ENCODE measurements around the gene SUGCT.

The SUGCT gene

DNA sequence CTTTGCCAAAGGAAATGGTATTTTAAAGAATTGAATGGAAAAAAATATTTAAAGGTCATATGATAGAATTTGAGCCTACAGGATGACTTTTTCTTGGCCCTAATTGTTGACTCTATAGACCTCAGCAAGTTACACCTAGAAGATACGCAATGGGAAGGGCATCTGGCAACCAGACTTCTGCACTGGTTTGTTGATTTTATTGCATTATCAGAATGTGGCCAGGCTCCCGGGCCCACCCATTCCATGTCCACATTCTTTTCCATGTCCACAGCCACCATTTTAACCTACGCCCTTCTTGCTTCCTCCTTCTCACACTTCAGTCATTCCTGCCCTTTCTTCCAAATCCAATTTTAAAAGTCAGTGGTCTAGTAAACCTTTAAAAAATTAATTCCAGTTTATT lies 738.4 kb downstream of the SUGCT start:
- no peak overlapping the region for H3K27ac ChIP-seq
- DNase-seq (ENCODE audit: low spot score) = no peak
- TF ChIP-seq, protein P1, sequence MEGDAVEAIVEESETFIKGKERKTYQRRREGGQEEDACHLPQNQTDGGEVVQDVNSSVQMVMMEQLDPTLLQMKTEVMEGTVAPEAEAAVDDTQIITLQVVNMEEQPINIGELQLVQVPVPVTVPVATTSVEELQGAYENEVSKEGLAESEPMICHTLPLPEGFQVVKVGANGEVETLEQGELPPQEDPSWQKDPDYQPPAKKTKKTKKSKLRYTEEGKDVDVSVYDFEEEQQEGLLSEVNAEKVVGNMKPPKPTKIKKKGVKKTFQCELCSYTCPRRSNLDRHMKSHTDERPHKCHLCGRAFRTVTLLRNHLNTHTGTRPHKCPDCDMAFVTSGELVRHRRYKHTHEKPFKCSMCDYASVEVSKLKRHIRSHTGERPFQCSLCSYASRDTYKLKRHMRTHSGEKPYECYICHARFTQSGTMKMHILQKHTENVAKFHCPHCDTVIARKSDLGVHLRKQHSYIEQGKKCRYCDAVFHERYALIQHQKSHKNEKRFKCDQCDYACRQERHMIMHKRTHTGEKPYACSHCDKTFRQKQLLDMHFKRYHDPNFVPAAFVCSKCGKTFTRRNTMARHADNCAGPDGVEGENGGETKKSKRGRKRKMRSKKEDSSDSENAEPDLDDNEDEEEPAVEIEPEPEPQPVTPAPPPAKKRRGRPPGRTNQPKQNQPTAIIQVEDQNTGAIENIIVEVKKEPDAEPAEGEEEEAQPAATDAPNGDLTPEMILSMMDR (IDR thresholded peaks at IDR 0.05) = no peak

DNA sequence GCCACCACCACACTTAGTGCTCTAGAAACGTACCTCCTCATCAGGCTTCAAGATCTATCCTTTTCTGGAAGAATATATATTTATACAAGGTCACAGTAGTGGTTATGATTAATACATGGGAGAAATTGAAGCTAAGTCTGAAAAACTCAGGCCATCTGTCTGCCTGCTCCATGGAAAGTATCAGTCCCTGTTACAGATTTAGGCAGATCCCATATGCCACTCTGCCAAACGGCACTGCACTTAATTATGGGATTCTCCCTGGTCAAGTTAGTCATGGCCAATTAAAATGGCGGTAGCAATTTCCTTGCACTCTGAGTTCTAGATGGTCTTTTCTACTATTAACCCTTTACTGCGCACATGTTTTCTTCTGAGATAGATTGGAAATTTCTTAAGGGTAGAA lies 740.0 kb downstream of the SUGCT start:
- Histone ChIP-seq H3K27ac (no peak overlapping the region), H3K4me3 (no peak overlapping the region)
- no peak for DNase-seq (ENCODE audit: low spot score)
- TF ChIP-seq, protein P1 (IDR thresholded peaks at IDR 0.05) = no peak

More for the DNA sequence above, 738.4 kb downstream of the SUGCT start:
- no peak overlapping the region for H3K4me3 ChIP-seq

GRCh38 chr7:40876601-40877000 lies 741.8 kb downstream of the SUGCT start:
- TF ChIP-seq, protein P1 (IDR thresholded peaks at IDR 0.05) = no peak
- no peak for DNase-seq (ENCODE audit: low spot score)
- H3K27ac ChIP-seq = no peak overlapping the region
- H3K4me3 ChIP-seq = no peak overlapping the region

DNA sequence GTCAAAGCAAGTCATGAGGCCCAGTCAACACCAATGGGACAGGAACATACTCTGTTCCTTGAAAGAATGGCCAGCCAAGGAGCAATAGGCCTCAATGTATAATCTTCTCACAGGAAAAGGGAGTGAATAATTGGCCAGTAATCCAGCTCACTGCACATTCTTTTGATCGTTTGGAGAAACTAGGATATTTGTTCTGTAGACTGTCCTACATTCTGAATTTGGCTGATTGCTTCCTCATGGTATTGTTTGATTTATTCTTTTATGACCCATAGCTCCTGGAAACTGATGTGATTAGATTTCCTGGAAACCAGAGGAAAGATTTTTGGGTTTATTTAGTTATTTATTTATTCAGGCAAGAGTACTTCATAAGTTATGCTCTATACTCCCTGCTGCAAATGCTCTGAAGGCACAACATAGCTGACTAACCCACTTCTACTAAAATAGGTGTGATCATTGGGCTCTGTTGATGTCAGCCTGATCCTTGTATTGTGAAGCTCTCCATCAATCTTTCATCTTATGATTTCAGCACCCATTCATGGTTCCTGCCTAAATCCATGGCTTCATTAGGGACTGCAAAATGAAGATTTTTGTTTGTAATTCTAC lies 745.2 kb downstream of the SUGCT start:
- Histone ChIP-seq H3K27ac (no peak overlapping the region), H3K4me3 (no peak overlapping the region)
- TF ChIP-seq, protein P1 (IDR thresholded peaks at IDR 0.05) = no peak
- no peak for DNase-seq (ENCODE audit: low spot score)

DNA sequence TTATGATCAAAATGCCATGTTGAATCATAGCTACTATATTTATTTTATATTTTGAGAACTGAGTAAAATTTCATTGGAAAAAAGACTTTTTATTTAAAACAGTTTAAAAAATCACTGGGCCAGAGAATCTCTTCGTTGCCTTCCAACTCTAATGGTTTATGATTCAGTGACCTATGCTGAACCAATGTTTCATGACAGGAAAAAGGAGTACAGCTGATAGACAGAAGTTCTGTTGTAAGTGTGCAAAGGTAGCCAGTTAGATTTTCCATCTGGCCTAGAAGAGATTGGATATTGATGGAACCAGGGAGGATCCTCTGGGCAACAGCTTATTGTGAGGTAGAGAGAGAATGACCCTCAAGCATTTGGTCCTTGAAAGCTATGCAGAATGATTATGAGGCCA lies 745.8 kb downstream of the SUGCT start:
- Histone ChIP-seq H3K4me3 (no peak overlapping the region), H3K27ac (no peak overlapping the region)
- DNase-seq (ENCODE audit: low spot score) = no peak
- TF ChIP-seq, protein P1 (IDR thresholded peaks at IDR 0.05) = no peak

DNA sequence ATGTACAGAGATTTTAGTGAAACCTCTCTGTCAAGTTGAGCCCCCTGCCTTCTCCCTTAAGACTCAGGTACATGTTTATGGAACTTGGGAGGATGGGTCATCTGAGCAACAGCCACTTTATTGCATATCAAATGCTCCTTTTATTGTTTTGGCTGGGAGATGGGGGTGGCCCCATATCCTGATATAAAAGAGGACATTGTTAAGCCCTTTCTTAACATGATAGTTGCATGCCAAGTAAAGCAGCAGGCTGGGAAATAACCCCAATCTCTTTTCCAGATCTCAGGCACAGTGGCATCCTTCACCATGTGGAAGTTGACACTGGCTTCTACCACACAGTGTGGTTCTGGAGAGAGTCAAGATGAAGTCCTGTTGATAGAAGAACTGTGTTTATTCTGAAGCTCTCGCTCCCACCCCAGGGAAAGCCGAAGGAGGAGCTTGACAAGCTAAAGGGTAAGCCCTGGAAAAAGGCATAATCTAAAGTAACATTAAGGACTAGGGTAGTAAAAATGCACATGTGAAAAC lies 746.7 kb downstream of the SUGCT start:
- TF ChIP-seq, protein P1 (IDR thresholded peaks at IDR 0.05) = no peak
- no peak for DNase-seq (ENCODE audit: low spot score)
- no peak overlapping the region for H3K27ac ChIP-seq
- H3K4me3 ChIP-seq = no peak overlapping the region

DNA sequence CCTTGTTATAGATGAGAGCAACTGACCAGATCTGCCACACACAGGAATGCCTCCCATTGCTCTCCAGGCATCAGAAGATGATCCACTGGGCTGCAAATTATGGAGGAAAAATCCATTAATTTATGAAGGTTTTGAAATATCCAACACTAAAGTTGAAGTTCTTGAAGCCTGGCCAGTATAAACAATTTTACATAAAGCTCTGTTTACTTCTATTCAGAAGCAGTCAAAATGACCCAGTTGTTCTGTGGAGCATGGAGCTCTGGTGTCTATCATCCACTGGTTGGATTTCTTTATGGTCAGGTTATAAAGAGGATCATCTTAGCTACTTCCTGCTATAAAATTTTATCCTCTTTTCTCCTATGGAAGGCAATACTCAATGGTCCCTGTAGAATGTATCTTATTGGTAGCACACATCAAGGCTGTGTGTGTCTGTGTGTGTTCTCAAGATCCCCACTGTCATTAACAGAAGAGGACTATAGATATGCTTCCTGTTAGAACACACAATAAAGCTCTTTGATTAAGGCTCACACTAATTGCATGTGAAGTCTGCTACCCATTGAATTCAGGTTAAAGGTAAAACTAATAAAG lies 747.4 kb downstream of the SUGCT start:
- H3K27ac ChIP-seq = no peak overlapping the region
- H3K4me3 ChIP-seq = no peak overlapping the region
- TF ChIP-seq, protein P1 (IDR thresholded peaks at IDR 0.05) = no peak
- no peak for DNase-seq (ENCODE audit: low spot score)

Data from coronary artery (tissue), 2 donors.